HUDEP-2 (cell line): ENCODE results near the gene ENTREP1.
"Not testable (repeated sequence)": the region's sequence is repeated elsewhere in the genome, so short reads cannot be mapped to it uniquely, and the experiment has no call there.

ENCODE experiments used
- DNase-seq, 76 experiments: peaks; one replicate each; lab custom pipeline; 2025; ENCODE audit not compliant: unreplicated experiment in 76 of 76; lab: John Stamatoyannopoulos, UW

Gene ENTREP1

GRCh38 chr9:69440254-69440955 lies 115.4 kb downstream of the ENTREP1 start:
- DNase-seq = not testable (repeated sequence)
